Right forelimb (tissue), 1 donor: Measurements from ENCODE around the gene CSNK1A1.
"Not testable (repeated sequence)": the region's sequence is repeated elsewhere in the genome, so short reads cannot be mapped to it uniquely, and the experiment has no call there.

ENCODE experiments used
- DNase-seq: peaks from one replicate; pipeline ENCODE4 v3.0.0-alpha.2; 2018

CSNK1A1 gene

DNA sequence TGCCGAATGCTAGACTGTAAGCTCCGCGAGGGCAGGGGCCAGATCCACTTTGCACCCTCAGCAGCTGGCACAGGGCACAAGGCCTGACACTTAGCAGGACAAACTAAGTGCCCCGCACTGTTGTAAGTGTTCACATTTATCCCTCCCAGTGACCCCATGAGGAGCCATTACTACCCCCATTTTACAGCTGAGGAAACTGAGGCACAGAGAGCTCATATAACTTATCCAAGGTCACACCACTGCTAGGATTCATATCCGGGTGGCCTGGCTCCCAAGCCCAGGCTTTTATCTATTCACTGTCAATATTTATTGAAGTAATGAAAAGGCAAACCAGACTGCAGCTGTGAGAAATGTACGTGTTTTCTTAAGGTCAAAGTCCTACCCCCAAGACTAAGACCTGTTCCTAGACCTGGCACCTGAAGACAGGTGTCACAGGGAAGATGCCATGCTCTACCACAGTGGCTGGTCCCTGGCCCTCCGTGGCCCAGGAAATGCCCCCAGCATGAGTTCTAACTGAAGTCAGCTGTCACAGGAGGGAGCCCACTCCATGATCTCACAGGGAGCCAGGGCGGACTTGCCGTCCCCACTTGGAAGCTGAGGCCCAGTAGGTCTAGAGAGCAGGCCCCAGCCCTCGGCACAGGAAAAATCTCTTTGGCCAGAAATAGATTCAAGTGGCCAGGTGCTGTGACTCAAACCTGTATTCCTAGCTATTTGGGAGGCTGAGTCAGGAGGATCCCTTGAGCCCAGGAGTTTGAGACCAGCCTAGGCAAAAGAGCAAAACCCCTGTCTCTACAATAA, 97.4 kb downstream of the CSNK1A1 start:
- DNase-seq, result no peak

DNA sequence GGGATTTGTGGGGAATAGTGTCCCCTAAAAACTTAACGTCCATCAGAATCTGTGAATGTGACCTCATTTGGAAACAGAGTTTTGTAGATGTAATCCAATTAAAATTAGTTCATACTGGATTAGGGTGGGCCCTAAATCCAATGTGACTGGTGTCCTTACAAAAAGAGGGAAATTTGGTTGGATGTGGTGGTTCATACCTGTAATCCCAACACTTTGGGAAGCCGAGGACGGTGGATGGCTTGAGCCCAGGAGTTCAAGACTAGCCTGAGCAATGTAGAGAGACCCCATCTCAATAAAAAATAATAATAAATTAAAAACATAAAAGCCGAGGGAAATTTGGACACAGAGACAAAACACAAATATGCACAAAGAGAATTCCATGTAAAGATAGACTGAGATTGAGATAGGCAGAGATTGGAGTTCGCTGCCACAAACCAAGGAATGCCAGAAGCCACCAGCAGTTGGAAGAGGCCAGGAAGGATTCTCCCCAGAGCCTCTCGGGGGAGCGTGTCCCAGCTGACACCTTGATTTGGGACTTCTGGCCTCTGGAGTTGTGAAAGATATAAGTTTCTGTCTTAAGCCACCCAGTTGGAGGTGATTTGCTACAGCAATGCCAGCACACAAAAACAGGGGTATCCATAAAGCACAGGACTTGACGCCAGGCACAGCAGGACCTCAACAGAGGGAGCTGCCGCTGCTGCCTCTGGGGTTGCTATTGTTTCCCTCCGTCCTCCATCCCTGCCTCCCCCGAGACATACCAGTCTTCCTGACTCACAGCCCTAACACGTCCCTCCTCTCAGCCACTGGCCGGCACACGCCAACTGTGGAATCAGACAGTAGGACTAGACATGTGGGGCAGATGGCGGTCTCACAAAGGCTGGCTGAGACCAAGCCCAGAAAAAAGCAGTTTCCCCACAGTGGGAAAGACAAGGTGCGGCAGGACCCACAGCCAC, 98.3 kb downstream of the CSNK1A1 start:
- DNase-seq, result no peak

DNA sequence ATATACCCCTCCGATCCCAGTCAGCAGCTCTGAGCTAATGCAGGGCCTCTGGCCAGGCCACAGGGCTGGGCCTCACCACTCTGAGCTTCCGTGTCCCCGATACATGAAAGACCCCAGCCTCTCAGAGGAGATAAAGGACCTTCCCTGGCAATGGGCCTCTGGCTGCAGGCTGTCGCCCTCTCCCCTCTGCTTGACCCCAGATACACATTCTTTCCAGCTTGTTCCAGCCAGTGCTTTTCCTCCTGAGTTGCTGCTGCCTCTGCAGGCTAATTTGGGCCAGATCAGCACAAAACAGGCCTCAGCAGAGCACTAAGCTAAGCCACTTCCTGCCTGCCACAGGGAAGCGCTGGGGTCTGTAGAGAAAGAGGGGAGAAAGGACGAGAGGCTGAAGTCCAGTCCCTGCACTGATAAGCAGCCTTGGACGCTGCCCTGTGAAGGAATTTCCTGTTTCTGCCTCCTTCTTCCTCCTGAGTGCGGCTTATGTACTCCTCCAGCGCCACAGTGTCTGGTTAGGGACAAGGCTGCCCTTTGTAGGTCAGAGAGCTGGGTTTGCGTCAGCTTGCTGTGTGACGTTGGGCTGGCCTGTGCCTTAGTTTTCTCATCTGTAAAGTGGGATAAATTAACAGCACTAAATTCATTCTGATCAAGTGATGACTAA, 99.1 kb downstream of the CSNK1A1 start:
- no peak for DNase-seq

GRCh38 chr5:149450199-149450598, 101.0 kb downstream of the CSNK1A1 start:
- DNase-seq, result peak; percentile 78

GRCh38 chr5:149448831-149449714, 102.2 kb downstream of the CSNK1A1 start:
- no peak for DNase-seq

DNA sequence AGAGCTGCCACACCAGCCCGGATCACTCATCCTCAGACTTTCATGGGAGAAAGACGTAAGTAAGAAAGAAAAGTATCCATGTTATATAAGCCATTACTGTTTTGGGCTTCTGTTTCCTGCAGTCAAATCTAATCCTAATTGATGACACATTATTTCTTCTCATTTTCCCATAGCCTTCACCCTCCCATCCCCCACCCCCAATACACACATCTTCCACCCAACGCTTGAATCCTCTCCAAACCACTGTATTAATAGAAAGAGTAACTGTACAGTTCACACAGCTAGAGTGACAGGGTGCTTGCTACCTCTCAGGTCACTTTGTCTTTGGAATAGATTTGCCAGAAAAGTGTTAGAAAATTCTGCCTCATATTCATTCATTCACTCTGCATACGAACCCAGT, 102.8 kb downstream of the CSNK1A1 start:
- DNase-seq, result no peak

- DNase-seq, result no peak
Measured at GRCh38 chr5:149447373-149448367, 103.6 kb downstream of the CSNK1A1 start.

- DNase-seq, result not testable (repeated sequence)
Measured at GRCh38 chr5:149446794-149447193, 104.4 kb downstream of the CSNK1A1 start.

GRCh38 chr5:149445739-149446369, 105.4 kb downstream of the CSNK1A1 start:
- DNase-seq, result no peak

DNA sequence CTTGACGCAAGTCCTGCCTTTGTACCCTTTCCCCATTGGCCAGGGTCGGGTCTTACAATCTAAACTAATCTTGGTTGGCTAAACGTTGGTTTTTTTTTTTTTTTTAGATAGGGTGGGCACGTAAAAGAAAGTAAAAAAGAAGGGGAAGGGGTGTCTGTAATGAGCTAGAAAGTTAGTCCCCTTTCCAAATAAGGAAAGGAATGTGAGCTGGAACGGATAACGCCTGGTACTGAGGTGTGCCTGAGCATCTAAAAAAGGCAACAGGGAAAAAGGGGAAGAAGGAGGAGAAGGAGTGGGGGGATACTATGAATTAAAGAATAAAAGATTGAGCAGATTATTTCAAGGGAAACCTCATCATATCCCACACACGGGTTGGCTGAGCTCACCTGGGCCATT, 105.9 kb downstream of the CSNK1A1 start:
- no peak for DNase-seq

- not testable (repeated sequence) for DNase-seq
Measured at GRCh38 chr5:149444430-149444829, 106.8 kb downstream of the CSNK1A1 start.

GRCh38 chr5:149443210-149443609, 108.0 kb downstream of the CSNK1A1 start:
- no peak for DNase-seq

GRCh38 chr5:149442563-149443182, 108.6 kb downstream of the CSNK1A1 start:
- DNase-seq, result peak; percentile 91
